AG04450 (cell line): ENCODE results near the gene SLC46A1. TPM values are rescaled to one million over a fixed set of nuclear protein-coding genes. Genes with fewer than 3 reads are reported as not detected.

Experiments used
- CTCF ChIA-PET: fragments of 300-600, 350-600 bp; formaldehyde crosslinking; extraction: SDS; loops from one replicate; lab custom pipeline; 2022; ENCODE audit warnings: antibody characterized with exemption, inconsistent platforms; lab: Charles Lee
- POLR2A ChIA-PET: fragments of 350-600 bp; formaldehyde crosslinking; extraction: SDS; loops from one replicate; lab custom pipeline; 2021; ENCODE audit warnings: antibody characterized with exemption, inconsistent platforms; lab: Yijun Ruan, JAX
- DNase-seq: peaks from one replicate; pipeline ENCODE4 v3.0.0-alpha.2; 2011; ENCODE audit warnings: low read depth, low spot score
- H3K27ac ChIP-seq: one replicate; pipeline ENCODE4 v1.5.1; 2012; ENCODE audit warnings: low read depth, low read length, control low read depth
- H3K27me3 ChIP-seq: one replicate; pipeline ENCODE4 v1.6.0; 2012; ENCODE audit warnings: low read length; ENCODE audit not compliant: control insufficient read depth, insufficient read depth
- H3K4me3 ChIP-seq: 2 replicates; pipeline ENCODE4 v1.5.1; 2011; ENCODE audit warnings: mild to moderate bottlenecking, low read depth, low read length, control low read depth
- H3K9me3 ChIP-seq: 2 replicates; pipeline ENCODE4 v1.5.1; 2012; ENCODE audit warnings: low read length; ENCODE audit not compliant: control insufficient read depth, insufficient read depth
- polyA plus RNA-seq: library from polyadenylated mRNA; depleted of rRNA; stranded (reverse); fragments of >200 nt; gene quantifications from 2 replicates; pipeline ENCODE4 v1.2.3, GENCODE V29; 2011
- TF ChIP-seq, protein P1 (sequence below): IDR thresholded peaks from 2 replicates; pipeline ENCODE4 v1.5.1; 2011; ENCODE audit warnings: low read depth, low read length, control low read depth, inconsistent platforms

SLC46A1 gene
- polyA plus RNA-seq, 1 experiment: 2.5 TPM

DNA sequence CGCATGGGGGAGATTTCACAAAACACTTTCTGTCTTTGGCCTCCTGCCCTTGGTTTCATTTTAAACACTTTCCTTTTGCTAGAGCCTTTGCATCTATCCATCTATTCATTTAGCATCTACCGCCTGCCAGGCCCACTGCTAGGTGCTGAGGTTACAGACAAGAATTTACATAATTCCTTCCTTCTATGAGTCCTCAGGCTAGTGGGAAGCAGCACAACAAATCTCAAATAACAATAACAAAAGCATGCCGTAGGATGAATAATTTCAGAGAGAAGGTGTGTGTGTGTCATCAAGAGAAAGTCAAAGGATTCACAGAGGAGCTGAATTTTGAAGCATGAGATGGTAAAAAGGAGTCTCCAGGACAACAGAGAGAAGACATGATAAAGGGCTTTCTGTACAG is 6.1 kb upstream of the SLC46A1 start:
- TF ChIP-seq, protein P1, sequence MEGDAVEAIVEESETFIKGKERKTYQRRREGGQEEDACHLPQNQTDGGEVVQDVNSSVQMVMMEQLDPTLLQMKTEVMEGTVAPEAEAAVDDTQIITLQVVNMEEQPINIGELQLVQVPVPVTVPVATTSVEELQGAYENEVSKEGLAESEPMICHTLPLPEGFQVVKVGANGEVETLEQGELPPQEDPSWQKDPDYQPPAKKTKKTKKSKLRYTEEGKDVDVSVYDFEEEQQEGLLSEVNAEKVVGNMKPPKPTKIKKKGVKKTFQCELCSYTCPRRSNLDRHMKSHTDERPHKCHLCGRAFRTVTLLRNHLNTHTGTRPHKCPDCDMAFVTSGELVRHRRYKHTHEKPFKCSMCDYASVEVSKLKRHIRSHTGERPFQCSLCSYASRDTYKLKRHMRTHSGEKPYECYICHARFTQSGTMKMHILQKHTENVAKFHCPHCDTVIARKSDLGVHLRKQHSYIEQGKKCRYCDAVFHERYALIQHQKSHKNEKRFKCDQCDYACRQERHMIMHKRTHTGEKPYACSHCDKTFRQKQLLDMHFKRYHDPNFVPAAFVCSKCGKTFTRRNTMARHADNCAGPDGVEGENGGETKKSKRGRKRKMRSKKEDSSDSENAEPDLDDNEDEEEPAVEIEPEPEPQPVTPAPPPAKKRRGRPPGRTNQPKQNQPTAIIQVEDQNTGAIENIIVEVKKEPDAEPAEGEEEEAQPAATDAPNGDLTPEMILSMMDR: no peak
- Histone ChIP-seq H3K9me3 (no peaks in the 10 kb centered on the region), H3K27me3 (peaks cover 28% of the 10 kb centered on the region), H3K27ac (no peak overlapping the region), H3K4me3 (no peak overlapping the region)
- DNase-seq: no peak
- ChIA-PET CTCF (no interaction called here), POLR2A (no interaction called here)

DNA sequence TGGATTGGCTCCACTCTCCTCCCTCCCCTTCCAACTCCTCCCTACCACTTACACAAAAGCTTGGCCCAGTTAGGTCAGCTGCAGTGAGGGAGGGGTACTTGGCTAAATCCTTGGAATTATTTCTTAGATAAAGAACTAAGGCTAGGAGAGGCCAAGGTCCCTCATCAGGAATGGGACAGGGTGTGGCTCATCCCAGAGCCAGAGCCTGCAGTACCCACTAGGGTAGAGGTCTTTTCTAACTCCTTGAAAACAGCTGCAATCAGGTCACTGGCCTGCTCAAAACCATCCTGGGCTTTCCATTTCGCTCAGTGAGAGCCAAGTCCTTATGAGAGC is 1.9 kb upstream of the SLC46A1 start:
- Histone ChIP-seq H3K27me3 (peaks cover 12% of the 10 kb centered on the region), H3K27ac (no peak overlapping the region), H3K9me3 (no peaks in the 10 kb centered on the region), H3K4me3 (no peak overlapping the region)
- no peak for DNase-seq
- CTCF ChIA-PET: interaction anchor here (0.6 to 6.2 kb wide), 2 partner anchors 9 to 96 kb away, joined by 8 to 39 read pairs; no protein-coding TSS in a partner anchor
- TF ChIP-seq, protein P1: no peak
- POLR2A ChIA-PET: no interaction called here

DNA sequence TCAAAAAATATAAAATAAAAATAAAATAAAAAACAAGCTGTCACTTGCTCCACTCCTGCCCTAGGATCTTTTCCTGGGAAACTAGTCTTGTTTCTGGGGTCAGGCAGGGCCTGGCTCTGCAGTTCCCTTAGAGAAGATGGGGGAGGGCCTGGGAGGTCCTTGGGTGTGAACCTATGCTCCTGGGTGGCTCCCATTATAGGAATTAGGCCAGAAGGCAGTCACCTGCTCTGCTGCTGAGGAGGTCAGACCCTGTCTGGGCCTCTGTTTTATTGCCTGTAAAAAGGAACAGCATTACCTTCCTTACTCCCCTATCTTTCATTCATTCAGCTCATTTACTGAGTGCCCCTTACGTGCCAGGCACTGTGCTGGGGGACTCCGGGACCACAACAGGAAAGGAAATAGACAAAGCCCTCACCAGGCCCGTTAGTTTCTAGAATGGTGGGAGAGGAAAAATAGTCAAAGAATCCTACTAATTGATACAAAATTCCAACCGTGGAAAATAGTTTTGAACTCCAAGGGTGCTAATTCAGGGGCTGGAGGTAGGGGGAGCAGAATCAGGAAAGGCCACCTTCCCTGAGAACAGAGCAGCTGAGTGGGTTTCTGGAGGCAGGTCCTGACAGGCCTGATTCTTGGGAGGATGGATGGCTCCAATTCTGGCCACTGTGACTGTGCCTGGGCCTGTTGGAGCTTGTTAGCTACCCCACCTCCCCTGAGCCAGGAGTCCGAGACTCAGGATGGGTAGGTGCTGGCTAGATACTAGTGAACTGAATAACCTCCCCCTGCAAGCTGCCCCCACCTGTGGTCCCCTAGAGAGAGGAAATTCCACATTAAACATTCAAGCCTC is 1.3 kb upstream of the SLC46A1 start:
- H3K9me3 ChIP-seq: no peaks in the 10 kb centered on the region
- peaks cover 12% of the 10 kb centered on the region for H3K27me3 ChIP-seq
- POLR2A ChIA-PET: no interaction called here
- TF ChIP-seq, protein P1: no peak
- H3K4me3 ChIP-seq: no peak overlapping the region
- no peak for DNase-seq
- CTCF ChIA-PET: interaction anchor here (0.6 to 6.2 kb wide), 2 partner anchors 10 to 96 kb away, joined by 8 to 39 read pairs; no protein-coding TSS in a partner anchor
- no peak overlapping the region for H3K27ac ChIP-seq

DNA sequence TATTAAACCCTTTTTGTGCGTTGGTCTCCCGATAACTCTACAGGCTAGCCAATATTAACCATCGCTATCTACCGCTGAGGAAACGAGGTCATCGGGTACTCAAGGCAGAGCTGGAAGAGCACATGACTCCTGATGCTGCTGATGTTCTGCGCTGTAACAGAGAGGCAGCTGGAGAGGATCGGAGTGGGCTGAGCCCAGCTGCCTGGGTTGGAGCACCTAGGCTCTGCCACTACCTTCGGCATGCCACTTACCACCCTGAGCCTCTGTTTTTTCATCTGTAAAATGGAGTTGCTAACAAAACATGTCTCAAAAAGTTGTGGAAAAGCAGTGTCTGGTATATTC is 432 bp upstream of the SLC46A1 start:
- ChIA-PET POLR2A (no interaction called here), CTCF (interaction anchor here (6.2 kb wide), 1 partner anchor 11 kb away, joined by 39 read pairs; no protein-coding TSS in a partner anchor)
- H3K4me3 ChIP-seq: peak overlapping the region; percentile 72
- no peak for DNase-seq
- H3K9me3 ChIP-seq: no peaks in the 10 kb centered on the region
- peaks cover 3% of the 10 kb centered on the region for H3K27me3 ChIP-seq
- TF ChIP-seq, protein P1: no peak
- no peak overlapping the region for H3K27ac ChIP-seq
